CD4-positive, alpha-beta T cell treated with Interleukin-17A for 1 hour (primary cell): ENCODE results near the gene HOXD8.
A peak's percentile ranks its signal among the peaks of the same experiment; 100 is the strongest.

Source experiments
- DNase-seq: peaks from one replicate; pipeline ENCODE4 v3.0.0-alpha.2; 2020

The HOXD8 gene

DNA sequence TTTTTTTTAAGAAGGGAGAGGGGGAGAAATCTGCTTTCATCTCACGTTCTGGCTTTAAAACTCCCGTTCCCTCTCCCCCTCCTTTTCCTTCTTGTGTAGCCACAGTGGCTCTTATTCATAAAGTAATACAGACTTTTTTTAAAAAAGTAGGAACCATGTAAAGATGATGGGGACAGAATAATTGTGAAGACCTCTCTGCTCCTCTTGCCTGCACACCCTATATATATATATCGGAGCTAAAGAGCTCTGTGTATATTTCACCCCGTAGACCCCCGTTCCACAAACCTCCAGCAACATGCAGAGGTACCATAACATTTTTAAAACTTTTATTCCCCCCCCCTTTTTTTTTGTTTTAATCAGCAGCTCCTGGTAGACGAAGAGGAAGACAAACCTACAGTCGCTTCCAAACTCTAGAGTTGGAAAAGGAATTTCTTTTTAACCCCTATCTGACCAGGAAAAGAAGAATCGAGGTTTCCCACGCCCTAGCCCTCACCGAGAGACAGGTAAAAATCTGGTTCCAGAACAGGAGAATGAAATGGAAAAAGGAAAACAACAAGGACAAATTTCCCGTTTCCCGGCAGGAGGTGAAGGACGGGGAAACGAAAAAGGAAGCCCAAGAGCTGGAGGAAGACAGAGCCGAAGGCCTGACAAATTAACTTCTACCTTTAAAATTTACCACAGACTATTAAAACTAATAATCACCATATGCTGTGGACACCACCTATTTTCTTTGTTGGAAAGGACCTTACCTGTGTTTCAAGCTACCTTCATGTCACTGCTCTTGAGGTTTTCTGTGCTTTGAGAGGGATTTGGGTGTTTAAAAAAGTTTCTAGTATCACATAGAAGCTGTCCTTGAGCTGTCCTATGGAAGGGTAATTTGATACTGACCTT, 1.7 kb downstream of the HOXD8 start:
- DNase-seq: no peak

DNA sequence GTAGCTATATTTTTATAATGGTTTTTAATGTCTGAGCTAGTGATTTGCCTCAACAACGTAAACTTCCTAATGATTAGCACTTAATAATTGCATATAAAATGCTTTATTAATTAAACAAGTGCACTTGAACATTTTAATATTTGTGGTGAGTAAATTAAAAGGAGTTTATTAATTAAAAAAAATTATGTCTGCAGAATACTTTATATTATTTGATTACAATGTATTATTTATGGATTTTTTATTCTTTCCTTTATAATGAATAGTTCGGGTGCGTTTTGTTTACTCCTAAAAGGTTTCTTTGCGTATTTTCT, 2.3 kb downstream of the HOXD8 start:
- DNase-seq: no peak

DNA sequence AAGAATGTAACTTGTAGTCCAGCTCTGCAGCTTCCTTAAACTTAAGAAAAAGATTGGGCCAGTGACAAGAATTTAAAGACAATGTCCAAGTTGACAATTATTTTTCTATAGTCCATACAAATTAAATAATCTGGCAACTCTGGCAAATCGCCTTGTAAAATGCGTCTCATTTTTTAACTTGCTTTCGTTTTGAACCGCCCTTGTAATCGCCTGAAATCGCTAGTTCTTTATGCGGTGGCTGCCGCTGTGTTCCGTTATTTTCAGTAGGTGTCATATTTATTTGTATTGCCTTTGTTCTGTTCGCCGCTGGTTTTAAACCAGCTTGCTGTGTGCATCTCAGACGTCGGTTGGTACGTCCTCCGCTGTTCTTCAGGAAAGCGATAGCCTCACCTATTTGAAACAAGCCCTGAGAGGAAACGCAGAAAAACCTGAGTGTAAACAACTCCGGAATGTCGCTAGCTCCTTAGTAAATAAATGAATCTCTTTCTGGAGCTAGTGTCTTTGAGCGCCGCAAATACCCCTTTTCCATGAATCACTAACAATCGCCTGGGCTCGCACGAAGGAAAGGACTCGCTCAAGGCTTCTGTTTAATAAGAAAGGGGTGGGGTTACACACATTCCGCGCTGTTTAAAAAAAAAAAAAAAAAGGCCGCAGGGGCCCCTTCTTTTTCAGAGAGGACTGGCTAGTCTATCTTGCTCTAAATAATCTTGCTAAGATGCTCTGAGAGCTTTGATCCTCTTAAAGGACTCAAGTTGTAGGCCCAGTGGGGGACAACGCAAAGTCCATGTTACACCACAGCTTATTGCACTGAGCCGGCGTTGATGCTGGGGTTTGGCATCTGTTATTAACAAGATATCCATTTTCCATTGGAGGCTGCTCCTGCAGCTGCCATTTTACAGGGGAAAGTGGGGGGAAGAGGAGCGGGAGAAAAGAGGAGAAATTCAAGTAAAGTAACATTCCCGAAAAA, 3.0 kb downstream of the HOXD8 start:
- peak; percentile 23 for DNase-seq

DNA sequence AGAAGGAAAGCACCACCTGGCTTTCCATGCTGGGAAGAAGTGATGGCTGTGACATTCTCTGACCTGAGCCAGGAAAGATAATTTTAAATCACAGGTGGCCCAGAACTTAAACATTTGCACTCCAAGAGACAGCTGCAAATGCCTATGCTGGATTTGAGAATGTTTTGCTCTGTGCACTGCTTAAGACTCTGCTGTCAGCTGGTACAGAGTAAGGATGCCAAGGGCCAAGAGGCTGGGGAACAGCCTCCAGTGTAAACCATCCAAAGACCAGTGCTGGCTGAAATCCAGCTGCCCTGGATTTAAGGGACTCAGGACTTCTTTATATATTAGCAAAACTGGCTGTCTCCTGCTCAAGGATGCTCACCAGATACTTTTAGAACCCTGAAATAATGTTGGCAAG, 3.9 kb downstream of the HOXD8 start:
- DNase-seq: no peak

DNA sequence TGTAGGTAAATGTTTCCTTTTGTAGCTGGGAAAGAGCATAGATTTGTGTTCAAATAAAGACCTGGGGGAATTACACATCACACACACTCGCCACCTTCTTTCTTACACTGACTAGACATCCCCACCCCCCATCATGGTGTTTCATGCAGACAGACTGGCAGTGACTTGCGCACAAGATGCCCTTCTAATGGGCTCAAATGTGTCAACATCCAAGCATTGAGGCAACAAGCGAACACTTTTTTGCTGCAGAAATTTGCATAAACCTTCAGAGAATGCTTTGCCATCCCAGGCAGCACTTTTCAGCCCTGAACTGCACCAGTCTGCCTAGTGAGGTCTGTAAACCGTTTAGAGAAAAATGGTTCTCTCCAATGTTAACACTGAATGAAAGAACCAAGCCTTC, 4.5 kb downstream of the HOXD8 start:
- DNase-seq: no peak

DNA sequence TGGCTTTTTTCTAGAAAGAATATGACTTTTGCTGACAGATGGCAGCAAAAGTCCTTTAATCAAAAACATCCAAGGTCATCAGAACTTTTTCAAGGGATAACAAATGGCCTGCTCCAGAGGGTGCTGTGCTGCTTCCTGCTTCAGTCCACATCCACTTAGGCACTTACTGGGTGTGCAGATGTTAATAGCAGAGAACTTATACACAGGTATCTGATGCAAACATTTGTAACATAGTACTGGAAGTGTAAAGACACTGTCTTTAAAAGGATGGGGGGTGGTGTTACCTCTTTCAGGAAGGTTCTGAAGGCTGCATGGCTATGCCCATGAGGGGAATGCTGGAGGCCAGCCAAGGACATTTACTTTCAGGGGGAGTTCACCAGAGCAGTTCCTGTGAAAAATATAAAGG, 5.5 kb downstream of the HOXD8 start:
- no peak for DNase-seq

DNA sequence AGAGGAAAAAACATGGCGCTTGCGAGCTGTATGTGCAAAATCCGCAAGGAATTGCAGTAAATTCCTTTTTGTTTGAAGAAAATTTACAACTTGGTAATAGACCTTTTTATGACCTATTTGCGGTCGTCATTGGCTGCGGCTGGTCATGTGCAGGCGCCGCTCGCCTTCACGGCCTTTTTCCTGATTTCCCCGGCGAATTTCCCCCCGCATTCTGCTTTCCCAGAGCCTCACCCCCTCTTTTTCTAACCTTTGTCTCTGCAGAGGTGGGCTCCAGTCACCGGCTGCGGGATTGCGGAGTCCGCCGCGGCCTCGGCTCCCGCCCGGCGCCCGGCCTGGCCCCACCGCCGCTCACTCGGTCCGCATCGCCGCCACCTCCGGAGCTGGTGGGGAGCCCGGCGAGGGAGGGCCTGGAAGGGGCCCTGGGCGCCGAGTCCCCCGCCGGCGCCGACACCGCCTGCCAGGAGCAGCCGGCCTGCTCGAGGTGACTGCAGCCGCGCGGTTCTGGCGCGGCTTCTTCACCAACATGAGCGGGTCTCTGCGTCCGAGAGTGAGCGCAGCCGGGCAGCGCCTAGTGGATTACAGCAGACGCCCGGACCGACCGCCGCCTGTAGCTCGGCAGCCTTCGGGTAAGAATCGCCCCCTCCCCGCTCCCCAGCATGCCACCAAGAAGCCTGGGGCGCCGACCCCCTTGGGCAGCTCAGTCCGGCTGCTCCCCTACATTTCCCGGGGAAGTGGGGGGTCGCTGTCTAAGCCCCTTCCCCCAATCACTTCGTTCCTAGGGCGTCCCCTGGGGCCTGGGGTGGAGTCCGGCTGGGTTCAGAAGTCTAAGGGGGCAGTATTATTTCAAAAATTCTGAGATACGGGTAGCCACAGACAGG, 7.1 kb downstream of the HOXD8 start:
- DNase-seq: no peak

DNA sequence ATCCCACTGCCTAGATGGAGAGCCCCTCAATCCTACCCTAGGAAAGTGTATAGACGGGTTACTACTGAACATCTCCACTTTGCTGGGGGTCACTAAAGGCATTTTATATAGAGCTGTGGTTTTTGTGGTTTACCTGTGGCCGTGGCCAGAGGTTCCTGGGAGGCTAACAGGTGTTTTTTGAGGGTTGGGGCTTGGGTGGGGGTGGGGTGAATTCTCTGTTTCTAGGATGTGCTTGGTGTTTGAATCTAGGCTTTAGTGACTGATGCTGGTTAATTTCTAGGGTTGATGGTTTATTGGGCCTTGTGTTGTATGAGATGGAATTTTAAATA, 7.7 kb downstream of the HOXD8 start:
- no peak for DNase-seq

DNA sequence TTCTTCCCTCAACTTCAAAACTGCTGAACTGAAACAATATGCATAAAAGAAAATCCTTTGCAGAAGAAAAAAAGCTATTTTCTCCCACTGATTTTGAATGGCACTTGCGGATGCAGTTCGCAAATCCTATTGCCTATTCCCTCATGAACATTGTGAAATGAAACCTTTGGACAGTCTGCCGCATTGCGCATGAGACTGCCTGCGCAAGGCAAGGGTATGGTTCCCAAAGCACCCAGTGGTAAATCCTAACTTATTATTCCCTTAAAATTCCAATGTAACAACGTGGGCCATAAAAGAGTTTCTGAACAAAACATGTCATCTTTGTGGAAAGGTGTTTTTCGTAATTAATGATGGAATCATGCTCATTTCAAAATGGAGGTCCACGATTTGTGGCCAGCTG, 8.4 kb downstream of the HOXD8 start:
- DNase-seq: no peak

DNA sequence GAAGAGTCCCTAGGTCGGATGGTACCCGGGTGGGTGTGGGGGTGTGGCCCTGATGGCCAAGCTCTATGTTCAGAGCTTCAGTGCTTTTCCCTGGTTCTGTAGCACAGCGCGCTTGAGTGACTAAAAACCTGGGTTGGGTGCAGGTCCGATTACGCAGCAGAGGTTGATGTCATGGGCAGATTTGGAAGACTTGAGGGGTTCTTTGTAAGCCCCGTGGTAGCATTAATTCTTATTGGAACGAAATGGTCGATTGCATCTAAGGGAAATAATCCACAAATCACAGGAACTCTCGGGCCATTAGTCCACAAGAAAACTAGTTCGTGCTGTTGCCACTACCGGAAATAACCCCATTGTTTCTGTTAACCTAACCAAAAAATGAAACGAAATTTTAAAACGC, 9.0 kb downstream of the HOXD8 start:
- DNase-seq: no peak

DNA sequence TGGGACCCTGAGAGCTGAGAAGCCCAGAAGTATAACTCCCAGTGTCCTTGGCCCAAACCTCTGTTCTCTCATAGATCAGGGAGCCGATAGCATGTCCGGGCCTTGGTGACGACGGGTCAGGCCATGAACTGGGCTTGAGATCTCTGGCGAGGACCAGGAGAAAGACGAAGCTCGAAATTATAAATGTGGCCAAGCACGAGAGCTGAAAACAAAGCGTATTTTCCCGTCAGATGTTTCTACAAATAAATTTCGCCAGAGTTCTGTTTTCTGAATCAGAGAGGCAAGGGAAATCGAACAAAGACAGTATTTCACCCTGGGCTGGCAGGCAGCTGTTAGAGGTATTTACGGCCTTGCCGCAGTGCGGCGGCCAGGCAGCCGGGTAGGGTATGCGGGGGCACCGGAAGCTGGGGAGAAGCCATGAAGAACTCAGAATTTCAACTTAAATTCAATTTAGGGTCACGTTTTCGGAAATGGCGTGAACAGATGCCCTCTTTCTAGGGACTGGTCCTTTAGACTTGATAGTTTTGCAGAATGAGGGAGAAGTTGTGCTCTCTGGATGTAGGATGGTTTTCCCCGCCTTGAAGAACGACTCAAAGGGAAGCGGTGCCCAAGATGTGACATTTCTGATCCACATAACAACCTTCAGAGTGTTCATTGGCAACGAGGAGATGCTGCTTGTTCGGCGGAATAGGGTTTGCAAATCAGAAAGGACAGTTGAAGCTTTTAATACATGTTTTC, 9.6 kb downstream of the HOXD8 start:
- DNase-seq: no peak

DNA sequence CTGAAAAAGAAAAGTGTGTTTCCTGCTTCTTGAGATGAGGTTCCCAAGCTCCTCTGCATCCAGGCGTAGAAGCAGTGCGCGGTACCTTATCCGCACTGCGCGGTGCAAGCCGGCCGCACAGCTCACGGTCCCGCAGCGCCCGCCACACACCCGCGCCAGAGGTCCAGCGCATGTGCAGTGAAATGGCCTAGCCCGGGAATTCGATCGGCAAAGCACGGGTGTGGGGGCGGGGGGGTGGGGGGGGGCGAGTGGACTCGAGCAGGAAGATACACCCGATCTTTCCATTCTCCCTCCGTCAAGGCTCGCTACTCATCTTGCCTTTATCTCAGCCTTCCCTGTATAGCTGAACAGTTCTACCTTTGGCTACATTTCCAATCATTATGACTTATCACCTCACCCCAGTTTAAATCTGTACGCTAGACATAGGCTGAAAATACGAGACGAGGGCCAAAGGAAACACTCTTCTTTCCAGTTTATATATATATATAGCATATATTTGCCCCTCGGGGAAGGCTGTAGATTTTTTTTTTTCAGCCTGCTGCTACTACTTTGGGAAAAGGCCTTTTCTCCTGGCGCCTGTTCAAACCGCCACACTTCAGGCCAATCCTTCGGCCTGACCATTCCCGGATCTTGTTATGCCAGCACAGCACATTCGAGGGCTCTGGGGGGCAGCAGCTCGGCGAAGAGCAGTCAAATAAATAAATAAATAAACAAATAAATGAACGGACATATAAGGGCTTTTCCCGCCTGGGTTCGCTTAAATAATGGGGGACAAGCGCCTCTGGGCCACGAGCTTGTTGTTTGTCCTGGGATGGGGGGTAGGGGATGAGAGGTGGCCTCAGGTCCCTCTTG, 10.4 kb downstream of the HOXD8 start:
- DNase-seq: no peak

DNA sequence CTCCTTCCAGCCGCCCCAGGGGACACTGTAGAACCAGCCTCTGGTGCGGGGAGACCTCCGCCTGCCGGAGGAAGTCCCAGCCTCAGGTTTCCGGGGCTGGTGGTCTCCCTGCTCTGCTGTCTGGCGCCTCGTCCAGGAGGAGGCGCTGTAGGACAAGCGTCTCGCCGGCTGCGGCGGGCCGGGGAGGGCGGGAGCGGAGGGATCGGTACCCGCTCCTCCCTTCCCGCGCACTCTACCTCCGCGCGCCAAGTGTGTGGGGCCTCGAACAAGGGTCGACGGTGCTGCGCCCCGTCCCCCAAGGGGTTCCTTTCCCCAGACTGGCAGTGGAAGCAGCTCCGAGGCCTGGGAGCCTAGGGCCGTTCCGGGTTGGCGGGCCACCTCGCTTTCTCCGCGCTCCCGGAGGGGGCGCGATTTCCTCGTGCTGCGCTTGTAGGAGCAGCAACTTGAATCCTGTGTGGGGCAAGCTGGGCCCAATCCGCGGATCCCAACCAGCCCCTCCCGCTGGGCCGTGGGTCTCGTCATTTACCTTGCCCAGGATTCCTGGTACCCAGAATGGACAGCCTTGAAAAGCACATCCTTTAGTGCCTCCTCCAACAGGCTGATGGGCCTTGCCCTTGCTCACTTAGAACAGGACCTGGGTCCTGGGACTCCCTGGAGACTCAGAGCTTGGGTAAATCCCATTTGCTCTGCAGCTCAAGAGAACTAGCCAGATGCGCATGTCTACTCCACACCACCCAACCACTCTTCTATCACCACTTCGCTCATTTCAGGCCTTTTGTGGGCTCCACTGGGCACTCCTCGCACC, 11.2 kb downstream of the HOXD8 start:
- peak; percentile 61 for DNase-seq

DNA sequence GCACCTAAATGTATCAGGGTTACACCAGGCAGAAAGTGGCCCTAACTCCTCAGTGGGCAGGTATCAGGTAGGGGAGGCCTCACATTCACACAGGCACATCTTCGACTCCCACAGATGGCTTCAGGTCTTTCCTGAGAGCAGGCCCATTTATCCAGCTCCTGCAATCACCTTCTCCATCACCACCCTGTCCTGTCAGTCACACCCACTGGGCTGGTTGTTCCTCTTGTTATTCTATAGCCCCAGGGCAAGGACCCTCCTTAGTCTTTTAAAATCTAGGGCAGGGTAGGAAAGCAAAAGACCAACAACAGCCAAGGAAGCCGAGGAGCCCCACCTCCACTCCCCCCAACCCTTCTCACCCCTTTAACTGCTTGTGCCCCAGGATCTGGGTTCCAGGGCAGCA, 12.8 kb downstream of the HOXD8 start:
- no peak for DNase-seq

DNA sequence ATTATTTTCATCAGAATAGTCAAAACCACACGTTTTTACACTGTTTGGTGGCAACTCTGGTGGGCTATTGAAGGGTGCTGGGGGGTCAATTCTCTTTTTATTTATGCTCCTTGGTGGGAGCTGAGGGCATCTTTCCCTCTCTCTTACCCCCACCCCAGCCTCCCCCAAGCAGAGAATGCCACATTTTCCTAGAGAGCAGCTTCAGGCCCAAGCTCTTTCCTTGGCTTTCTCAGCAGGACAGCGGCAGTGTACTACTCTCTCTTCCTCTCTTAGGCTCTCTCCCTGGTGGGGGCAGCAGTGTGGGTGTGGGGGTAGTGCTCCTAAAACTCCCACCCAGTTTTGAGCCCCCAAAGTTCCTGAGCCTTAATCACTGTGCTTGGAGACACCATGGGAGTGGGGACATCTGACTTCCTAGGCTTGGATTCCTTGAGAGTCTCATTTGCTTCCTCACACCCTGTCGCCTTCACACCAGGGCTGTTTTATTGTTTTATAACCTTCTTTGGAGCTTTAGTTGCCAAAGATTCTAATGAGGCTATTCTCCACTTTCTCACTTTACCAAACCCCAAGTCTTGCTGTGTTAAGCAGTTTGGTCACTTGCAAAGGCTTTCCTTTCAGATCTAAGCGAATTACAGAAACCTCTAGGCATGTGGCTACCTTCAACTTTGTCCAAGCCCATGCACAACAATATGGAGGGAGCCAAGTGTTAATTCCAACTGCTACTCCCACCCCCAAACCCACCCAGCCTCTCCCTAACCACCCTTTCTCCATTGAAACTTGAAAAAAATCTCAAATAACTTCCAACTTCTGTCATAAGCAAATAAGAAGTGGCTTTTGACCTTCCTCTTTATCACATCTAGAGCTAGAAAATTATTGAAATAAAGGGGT, 15.8 kb downstream of the HOXD8 start:
- no peak for DNase-seq

DNA sequence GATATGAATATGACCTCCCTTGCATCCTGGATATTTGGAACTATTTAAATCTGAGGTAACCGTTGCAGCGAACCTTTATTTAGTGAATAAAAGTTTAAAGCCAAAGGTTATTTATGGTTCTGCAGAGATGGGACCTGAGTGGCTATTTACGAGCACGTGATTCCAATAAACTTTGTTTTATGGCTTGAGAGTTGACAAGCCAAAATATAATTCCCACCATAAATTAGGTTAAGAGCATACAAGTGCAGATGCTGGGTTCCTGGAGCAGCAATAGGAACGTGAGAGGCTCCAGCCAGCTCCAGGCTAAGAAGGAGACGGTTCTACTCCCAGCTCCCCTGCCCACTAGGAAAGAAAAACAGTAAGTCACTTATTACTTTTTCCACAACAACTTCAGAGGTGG, 16.6 kb downstream of the HOXD8 start:
- DNase-seq: no peak

DNA sequence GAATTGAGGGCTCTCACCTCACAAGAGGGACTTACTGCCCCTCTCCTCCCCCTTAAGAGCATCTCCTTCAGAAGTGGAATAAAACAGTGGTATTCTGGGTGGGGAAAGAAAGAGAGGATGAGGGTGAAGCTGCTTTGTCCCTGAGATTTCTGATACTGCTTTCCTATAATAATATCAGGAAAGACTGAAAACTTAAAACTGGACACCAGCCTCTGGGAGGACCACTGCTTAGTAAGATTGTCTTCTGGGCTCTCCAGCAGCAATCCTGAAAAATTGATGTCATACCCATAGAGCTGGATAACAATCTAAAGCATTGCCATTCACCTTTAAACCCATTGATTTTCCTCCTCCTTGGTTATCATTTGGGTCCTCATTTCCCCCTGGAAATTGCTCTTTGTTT, 17.1 kb downstream of the HOXD8 start:
- no peak for DNase-seq

DNA sequence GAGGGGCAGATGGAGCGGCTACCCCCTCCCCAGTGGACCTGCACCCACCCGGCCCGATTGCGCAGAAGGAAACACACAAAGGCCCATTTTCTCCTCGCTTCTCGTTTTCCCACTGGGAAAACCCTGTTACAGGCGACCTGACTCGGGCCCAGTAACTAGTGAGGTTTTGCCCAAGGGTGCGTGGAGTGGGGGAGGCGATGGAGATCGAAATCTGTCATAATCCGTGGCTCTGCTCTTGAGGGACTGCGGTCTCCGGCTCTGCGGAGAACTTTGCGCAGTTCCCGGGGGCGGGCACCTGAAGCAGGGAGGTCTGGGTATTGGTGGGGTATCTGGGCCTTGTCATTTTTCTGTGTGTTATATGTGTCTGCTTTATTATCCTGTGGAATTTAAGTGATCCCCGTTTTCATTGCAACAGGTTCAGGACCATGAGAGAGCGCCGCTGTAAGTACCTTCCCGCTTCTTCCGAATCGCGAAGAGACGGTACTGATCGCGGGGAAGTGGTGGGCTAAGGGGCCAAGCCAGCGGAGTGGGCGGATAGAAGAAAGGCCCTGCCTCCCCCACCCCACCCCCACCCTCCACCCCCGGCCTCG, 17.8 kb downstream of the HOXD8 start:
- no peak for DNase-seq

DNA sequence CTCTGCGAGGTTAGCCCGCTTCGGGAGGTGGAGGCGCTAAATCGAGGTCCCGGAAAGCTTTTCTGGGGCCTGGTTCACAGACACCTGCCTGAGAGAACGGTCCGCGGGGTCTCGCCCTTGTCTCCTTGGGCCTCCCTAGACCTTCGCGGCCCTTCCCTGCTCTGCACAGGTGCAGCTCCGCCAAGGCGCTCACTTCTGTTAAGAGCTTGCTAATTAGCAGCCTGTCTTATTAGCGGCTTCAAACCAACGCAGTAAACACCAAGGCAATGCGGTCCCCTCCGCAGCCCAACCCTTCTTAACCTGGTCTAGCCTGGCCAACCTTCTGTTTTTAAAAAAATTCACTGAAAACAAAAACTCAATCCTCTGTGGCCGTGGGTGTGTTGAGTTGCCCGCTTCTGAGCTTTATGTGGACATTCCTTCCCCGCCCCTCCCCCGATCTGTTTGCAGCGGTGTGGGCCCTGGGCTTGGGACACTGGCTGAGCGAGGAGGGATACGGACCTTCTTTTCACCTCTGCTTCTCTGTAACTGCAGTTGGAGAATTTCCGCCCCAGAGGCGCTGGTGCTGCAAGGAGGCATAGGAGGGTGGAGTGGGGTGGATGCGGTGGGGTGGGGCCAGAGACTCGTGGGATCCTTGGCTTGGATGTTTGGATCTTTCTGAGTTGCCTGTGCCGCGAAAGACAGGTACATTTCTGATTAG, 18.4 kb downstream of the HOXD8 start:
- DNase-seq: no peak
